Measurements from ENCODE around the gene SLC45A1. TPM values are rescaled to one million over a fixed set of nuclear protein-coding genes. Genes with fewer than 3 reads are reported as not detected.

Gene SLC45A1
- total and polyA plus RNA-seq, 2 donors (not counting 1 experiment from before 2014, with no cell fraction given): 0.54 to 0.64 TPM

DNA sequence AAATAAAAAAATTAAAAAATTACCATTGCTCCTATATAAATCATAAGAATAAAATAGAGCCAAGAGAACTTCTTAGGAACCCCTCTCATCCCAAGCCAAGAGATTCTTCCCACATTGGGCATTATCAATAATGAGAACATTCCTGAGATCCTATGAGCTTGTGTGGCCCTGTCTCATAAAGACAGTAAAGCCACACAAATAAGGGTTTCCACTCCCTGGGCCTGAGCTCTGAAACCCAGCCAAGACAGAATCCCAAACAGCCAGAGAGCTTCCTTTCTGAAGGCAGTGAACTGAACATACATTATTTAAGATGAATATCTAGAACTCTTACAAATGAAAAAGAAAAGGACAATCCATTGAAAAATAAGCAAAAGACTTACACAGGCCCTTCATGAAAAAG is 68.3 kb downstream of the SLC45A1 start:
- Histone ChIP-seq H3K4me2 (replicated peaks; ENCODE audit: low read depth, low read length, poor library complexity, severe bottlenecking) (no peak overlapping the region), H4K20me1 (ENCODE audit: control insufficient read depth, insufficient read depth, low read length, poor library complexity, severe bottlenecking) (peaks cover 72% of the 10 kb centered on the region), H3K4me1 (ENCODE audit: control insufficient read depth in 2 of 2, insufficient read depth in 2 of 2, low read length in 2 of 2) (peaks cover 31 to 52% of the 10 kb centered on the region in 2 donors), H3K27me3 (replicated peaks in 1 of 4; ENCODE audit: control extremely low read depth in 1 of 4, control insufficient read depth in 3 of 4, insufficient read depth in 4 of 4, low read length in 3 of 4) (no peaks in the 10 kb centered on the region), H3K4me3 (ENCODE audit: control extremely low read depth in 1 of 5, extremely low read depth in 1 of 5, insufficient read depth in 1 of 5, low read depth in 2 of 5, low read length in 4 of 5) (no peak overlapping the region), H3K9ac (ENCODE audit: low read length) (no peak overlapping the region), H3K9me3 (ENCODE audit: control extremely low read depth in 1 of 3, control insufficient read depth in 2 of 3, insufficient read depth in 1 of 3, low read length in 2 of 3) (no peaks in the 10 kb centered on the region), H2AFZ (ENCODE audit: insufficient read depth, low read depth, low read length, poor library complexity, severe bottlenecking) (no peak overlapping the region), H3K79me2 (ENCODE audit: control insufficient read depth, insufficient read depth, low read length) (peaks cover 95% of the 10 kb centered on the region), H3K27ac (ENCODE audit: low read length in 2 of 2) (peak overlapping the region in 1 of 2 donors; percentile 33), H3K36me3 (replicated peaks in 1 of 2; ENCODE audit: control extremely low read depth in 1 of 2, control insufficient read depth in 1 of 2, extremely low read depth in 1 of 2, insufficient read depth in 2 of 2, low read length in 1 of 2) (peaks cover 6 to 37% of the 10 kb centered on the region in 2 experiments)
- H3K4me1 Mint-ChIP-seq: peaks cover 75% of the 10 kb centered on the region
- no peak overlapping the region for H3K4me3 Mint-ChIP-seq
- no peak for TF ChIP-seq CTCF (IDR thresholded peaks at IDR 0.05)
- TF ChIP-seq EZH2 (IDR thresholded peaks at IDR 0.05; ENCODE audit: borderline replicate concordance, insufficient read depth, low read depth, low read length, poor library complexity, severe bottlenecking): no peak
- H3K27me3 Mint-ChIP-seq: no peaks in the 10 kb centered on the region
- no peak overlapping the region for H3K27ac Mint-ChIP-seq
- intact Hi-C loops (cut with micrococcal nuclease): loop anchor here (5.0 kb wide), 1 partner anchor 36 kb away; no protein-coding TSS in a partner anchor
- CTCF ChIA-PET: interaction anchor here (1.0 to 1.6 kb wide), 2 partner anchors 175 to 340 kb away, joined by 4 to 7 read pairs; no protein-coding TSS in a partner anchor
- POLR2A ChIA-PET: interaction anchor here (0.6 kb wide), 1 partner anchor 41 kb away, joined by 3 read pairs; no protein-coding TSS in a partner anchor
- ATAC-seq (ENCODE audit: low read depth): no peak
- H3K9me3 Mint-ChIP-seq (ENCODE audit: insufficient read depth): no peaks in the 10 kb centered on the region
- DNase-seq: no peak

GRCh38 chr1:8388732-8389562 is 71.0 kb downstream of the SLC45A1 start:
- Histone ChIP-seq H2AFZ (ENCODE audit: insufficient read depth, low read depth, low read length, poor library complexity, severe bottlenecking) (no peak overlapping the region), H3K79me2 (ENCODE audit: control insufficient read depth, insufficient read depth, low read length) (peaks cover 97% of the 10 kb centered on the region), H3K4me1 (ENCODE audit: control insufficient read depth in 2 of 2, insufficient read depth in 2 of 2, low read length in 2 of 2) (peaks cover 15 to 42% of the 10 kb centered on the region in 2 donors), H3K9me3 (ENCODE audit: control extremely low read depth in 1 of 3, control insufficient read depth in 2 of 3, insufficient read depth in 1 of 3, low read length in 2 of 3) (no peaks in the 10 kb centered on the region), H3K4me2 (replicated peaks; ENCODE audit: low read depth, low read length, poor library complexity, severe bottlenecking) (no peak overlapping the region), H3K4me3 (ENCODE audit: control extremely low read depth in 1 of 5, extremely low read depth in 1 of 5, insufficient read depth in 1 of 5, low read depth in 2 of 5, low read length in 4 of 5) (no peak overlapping the region), H3K9ac (ENCODE audit: low read length) (no peak overlapping the region), H4K20me1 (ENCODE audit: control insufficient read depth, insufficient read depth, low read length, poor library complexity, severe bottlenecking) (peaks cover 72% of the 10 kb centered on the region), H3K36me3 (replicated peaks in 1 of 2; ENCODE audit: control extremely low read depth in 1 of 2, control insufficient read depth in 1 of 2, extremely low read depth in 1 of 2, insufficient read depth in 2 of 2, low read length in 1 of 2) (peaks cover 9 to 37% of the 10 kb centered on the region in 2 experiments), H3K27me3 (replicated peaks in 1 of 4; ENCODE audit: control extremely low read depth in 1 of 4, control insufficient read depth in 3 of 4, insufficient read depth in 4 of 4, low read length in 3 of 4) (no peaks in the 10 kb centered on the region), H3K27ac (ENCODE audit: low read length in 2 of 2) (no peak overlapping the region)
- no peak for TF ChIP-seq CTCF (IDR thresholded peaks at IDR 0.05)
- no peak for TF ChIP-seq EZH2 (IDR thresholded peaks at IDR 0.05; ENCODE audit: borderline replicate concordance, insufficient read depth, low read depth, low read length, poor library complexity, severe bottlenecking)
- DNase-seq (no peak), ATAC-seq (ENCODE audit: low read depth) (no peak)
- intact Hi-C loops (cut with micrococcal nuclease): loop anchor here (5.0 kb wide), 1 partner anchor 33 kb away; no protein-coding TSS in a partner anchor
- Mint-ChIP-seq H3K27ac (no peak overlapping the region), H3K4me3 (no peak overlapping the region), H3K9me3 (ENCODE audit: insufficient read depth) (no peaks in the 10 kb centered on the region), H3K27me3 (no peaks in the 10 kb centered on the region), H3K4me1 (peaks cover 69% of the 10 kb centered on the region)
- WGBS (ENCODE audit: insufficient coverage): 100% methylated on average over 7 of the region's 12 CpGs
- CTCF ChIA-PET: no interaction called here
- POLR2A ChIA-PET: no interaction called here
